ENCODE measurements around the gene SLC26A1. TPM values are rescaled to one million over a fixed set of nuclear protein-coding genes. Genes with fewer than 3 reads are reported as not detected.

Gene SLC26A1
- total RNA-seq, 4 donors from 2014 or later, result 0.20 to 0.30 (median 0.21) TPM; not detected in 1

DNA sequence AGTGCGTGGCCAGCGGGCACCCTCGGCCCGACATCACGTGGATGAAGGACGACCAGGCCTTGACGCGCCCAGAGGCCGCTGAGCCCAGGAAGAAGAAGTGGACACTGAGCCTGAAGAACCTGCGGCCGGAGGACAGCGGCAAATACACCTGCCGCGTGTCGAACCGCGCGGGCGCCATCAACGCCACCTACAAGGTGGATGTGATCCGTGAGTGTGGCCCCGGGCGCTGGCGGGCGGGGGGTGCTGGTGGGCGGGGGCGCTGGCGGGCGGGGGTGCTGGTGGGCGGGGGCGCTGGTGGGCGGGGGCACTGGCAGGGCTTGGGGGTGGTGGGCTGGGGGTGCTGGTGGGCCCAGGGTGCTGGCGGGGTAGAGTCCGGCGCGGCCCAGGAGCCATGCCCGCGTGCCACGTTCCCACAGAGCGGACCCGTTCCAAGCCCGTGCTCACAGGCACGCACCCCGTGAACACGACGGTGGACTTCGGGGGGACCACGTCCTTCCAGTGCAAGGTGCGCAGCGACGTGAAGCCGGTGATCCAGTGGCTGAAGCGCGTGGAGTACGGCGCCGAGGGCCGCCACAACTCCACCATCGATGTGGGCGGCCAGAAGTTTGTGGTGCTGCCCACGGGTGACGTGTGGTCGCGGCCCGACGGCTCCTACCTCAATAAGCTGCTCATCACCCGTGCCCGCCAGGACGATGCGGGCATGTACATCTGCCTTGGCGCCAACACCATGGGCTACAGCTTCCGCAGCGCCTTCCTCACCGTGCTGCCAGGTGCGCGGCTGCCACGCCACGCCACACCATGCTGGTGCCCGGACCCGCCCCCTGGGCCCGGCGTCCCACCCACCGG lies 30.9 kb upstream of the SLC26A1 start:
- DNase-seq (ENCODE audit: low spot score in 2 of 2), result no peak
- Histone ChIP-seq H3K27ac (no peak overlapping the region), H3K4me1 (peaks cover 0 to 13% (median 0%) of the 10 kb centered on the region in 4 donors), H3K36me3 (peaks cover 0 to 44% (median 0%) of the 10 kb centered on the region in 3 donors), H3K27me3 (no peaks in the 10 kb centered on the region), H3K4me3 (no peak overlapping the region), H3K9me3 (no peaks in the 10 kb centered on the region)
- 95 to 96% methylated on average over 56 to 70 of the region's 83 CpGs for WGBS, 2 donors
- no peak for TF ChIP-seq CTCF (IDR thresholded peaks at IDR 0.05)

DNA sequence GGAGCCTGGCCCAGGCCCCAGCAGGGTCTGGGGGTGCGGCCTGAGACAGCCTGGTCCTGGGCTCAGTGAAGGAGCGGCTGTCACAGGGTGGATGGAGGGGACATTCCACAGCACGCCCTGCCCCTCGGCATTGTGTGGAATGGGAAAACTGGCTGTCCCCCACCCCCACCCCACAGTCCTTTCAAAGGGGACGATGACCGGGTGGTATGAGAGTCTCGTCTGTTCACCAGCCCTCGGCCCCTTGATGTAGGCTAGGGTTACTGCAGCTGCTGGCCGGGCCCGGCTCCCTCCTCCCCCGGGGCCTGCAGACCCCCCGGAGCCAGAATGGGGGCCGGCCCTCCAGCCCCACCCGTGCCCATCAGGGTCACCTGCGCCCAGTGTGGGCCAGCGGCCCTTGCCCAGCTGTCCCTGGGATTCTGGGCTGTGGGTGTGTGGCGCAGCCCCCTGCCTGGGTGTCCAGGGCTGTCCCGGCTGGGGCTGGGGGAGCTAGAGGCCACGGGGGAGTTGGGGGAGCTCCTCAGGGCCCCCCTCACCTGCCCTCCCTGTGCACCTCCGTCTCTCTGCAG lies 30.0 kb upstream of the SLC26A1 start:
- peaks cover 0 to 44% (median 0%) of the 10 kb centered on the region in 3 donors for H3K36me3 ChIP-seq
- no peak for TF ChIP-seq CTCF (IDR thresholded peaks at IDR 0.05)
- TF ChIP-seq POLR2A (IDR thresholded peaks at IDR 0.05), result no peak
- TF ChIP-seq EP300 (IDR thresholded peaks at IDR 0.05), result no peak
- 87 to 90% methylated on average over 8 to 16 of the region's 20 CpGs for WGBS, 2 donors
- H3K9me3 ChIP-seq, result no peaks in the 10 kb centered on the region
- no peak overlapping the region for H3K27ac ChIP-seq
- H3K4me1 ChIP-seq, result peaks cover 0 to 20% (median 0%) of the 10 kb centered on the region in 4 donors
- no peak for DNase-seq (ENCODE audit: low spot score in 2 of 2)
- no peak overlapping the region for H3K4me3 ChIP-seq
- no peaks in the 10 kb centered on the region for H3K27me3 ChIP-seq

- H3K27me3 ChIP-seq, result no peaks in the 10 kb centered on the region
- TF ChIP-seq CTCF (IDR thresholded peaks at IDR 0.05) (no peak), POLR2A (IDR thresholded peaks at IDR 0.05) (no peak), EP300 (IDR thresholded peaks at IDR 0.05) (no peak)
- WGBS, 2 donors, result 90 to 97% methylated on average over 11 to 18 of the region's 19 CpGs
- DNase-seq (ENCODE audit: low spot score in 2 of 2), result no peak
- no peak overlapping the region for H3K27ac ChIP-seq
- no peak overlapping the region for H3K4me3 ChIP-seq
- peaks cover 0 to 44% (median 0%) of the 10 kb centered on the region in 3 donors for H3K36me3 ChIP-seq
- H3K9me3 ChIP-seq, result no peaks in the 10 kb centered on the region
- peaks cover 0 to 24% (median 0%) of the 10 kb centered on the region in 4 donors for H3K4me1 ChIP-seq
These were observed 29.5 kb upstream of the SLC26A1 start for GRCh38 chr4:1022739-1023066.

DNA sequence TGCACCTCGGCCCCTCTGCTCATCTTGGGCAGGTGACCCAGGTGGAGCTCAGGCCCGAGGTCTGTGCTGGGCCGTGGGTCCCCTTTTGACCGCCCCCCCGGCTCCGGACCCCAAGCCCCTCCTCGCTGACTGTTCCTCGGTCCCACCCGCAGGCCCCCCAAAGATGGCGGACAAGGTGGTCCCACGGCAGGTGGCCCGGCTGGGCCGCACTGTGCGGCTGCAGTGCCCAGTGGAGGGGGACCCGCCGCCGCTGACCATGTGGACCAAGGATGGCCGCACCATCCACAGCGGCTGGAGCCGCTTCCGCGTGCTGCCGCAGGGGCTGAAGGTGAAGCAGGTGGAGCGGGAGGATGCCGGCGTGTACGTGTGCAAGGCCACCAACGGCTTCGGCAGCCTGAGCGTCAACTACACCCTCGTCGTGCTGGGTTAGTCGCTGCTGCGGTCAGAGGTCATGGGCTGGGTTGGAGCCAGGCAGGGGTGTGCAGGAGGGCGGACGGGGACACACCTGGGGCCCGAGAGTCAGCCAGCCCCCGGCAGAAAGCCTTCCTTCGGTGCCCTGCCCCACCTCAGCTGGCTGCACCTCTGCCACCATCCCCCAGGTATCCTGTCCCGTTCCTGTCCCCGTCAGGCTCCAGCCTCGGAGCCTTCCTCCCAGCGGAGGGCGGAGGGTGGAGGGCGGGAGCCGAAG lies 29.0 kb upstream of the SLC26A1 start:
- 95% methylated on average over 35 to 37 of the region's 46 CpGs for WGBS, 2 donors

More for the DNA sequence above, 29.0 kb upstream of the SLC26A1 start:
- no peak for DNase-seq (ENCODE audit: low spot score in 2 of 2)
- no peak overlapping the region for H3K27ac ChIP-seq
- no peak overlapping the region for H3K4me3 ChIP-seq
- H3K27me3 ChIP-seq, result no peaks in the 10 kb centered on the region
- TF ChIP-seq EP300 (IDR thresholded peaks at IDR 0.05), result no peak
- TF ChIP-seq CTCF (IDR thresholded peaks at IDR 0.05), result no peak
- TF ChIP-seq POLR2A (IDR thresholded peaks at IDR 0.05), result no peak
- H3K36me3 ChIP-seq, result peaks cover 0 to 44% (median 0%) of the 10 kb centered on the region in 3 donors
- H3K4me1 ChIP-seq, result peaks cover 0 to 26% (median 0%) of the 10 kb centered on the region in 4 donors
- no peaks in the 10 kb centered on the region for H3K9me3 ChIP-seq

Measured in tibial nerve (tissue), 4 donors.